ENCODE measurements around the gene AKAP9. TPM values are rescaled to one million over a fixed set of nuclear protein-coding genes. Genes with fewer than 3 reads are reported as not detected.

Gene AKAP9
- total and polyA plus RNA-seq, 4 donors, result 11.4 to 203 (median 40.0) TPM

DNA sequence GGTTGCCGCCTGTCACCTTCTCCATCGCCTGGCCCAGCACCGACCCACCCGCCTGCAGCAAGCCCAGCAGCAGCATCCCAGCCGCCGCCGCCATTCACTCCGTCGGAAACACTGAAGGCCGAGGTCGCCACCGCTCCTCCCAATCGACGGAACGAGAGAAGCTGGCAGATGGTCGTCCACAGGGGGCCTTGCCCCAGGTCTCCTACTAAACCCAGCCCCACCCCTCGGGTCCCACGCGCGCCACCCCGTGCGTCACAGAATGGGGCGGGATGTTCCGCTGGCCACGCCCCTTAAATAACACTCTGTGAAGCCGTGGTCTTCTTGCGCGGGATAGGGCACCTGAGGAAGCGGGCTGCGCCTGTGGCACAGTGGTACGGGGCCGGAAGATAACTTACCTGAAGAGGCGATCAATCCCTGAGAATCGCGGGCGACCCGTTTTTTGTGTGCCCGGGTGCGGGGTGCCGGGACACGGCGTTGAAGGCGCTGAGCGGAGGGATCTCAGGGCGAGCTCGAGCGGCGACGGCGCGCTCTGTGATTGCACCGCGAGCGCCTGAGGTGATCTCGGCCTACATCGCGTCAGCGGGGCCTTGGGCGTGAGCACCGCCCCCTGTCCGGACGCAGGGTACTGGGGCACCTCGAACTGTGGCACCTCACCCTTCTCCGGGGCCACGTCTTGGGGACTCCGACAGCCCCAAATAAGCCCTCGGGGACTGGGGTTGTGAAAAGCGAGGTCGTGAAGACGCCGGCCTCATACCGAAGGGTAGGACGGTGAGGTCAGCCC, 193.8 kb downstream of the AKAP9 start, which contains the start of gene CYP51A1:
CYP51A1 (minus strand) TSS at position 207 of the 781 bp plus-strand sequence; CDS start at position 94, 113 bp downstream.
- TF ChIP-seq, protein P1, sequence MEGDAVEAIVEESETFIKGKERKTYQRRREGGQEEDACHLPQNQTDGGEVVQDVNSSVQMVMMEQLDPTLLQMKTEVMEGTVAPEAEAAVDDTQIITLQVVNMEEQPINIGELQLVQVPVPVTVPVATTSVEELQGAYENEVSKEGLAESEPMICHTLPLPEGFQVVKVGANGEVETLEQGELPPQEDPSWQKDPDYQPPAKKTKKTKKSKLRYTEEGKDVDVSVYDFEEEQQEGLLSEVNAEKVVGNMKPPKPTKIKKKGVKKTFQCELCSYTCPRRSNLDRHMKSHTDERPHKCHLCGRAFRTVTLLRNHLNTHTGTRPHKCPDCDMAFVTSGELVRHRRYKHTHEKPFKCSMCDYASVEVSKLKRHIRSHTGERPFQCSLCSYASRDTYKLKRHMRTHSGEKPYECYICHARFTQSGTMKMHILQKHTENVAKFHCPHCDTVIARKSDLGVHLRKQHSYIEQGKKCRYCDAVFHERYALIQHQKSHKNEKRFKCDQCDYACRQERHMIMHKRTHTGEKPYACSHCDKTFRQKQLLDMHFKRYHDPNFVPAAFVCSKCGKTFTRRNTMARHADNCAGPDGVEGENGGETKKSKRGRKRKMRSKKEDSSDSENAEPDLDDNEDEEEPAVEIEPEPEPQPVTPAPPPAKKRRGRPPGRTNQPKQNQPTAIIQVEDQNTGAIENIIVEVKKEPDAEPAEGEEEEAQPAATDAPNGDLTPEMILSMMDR (IDR thresholded peaks at IDR 0.05; ENCODE audit: control extremely low read depth, extremely low read depth), result no peak
- Histone ChIP-seq H3K27me3 (ENCODE audit: control insufficient read depth in 3 of 3, insufficient read depth in 3 of 3, low read length in 2 of 3) (no peaks in the 10 kb centered on the region), H3K9ac (ENCODE audit: insufficient read depth in 1 of 2, low read length in 2 of 2) (peak within 1 kb of the TSS; percentile 56 to 86), H3K27ac (ENCODE audit: low read depth in 1 of 2, low read length in 1 of 2) (peak within 1 kb of the TSS; percentile 75 to 99), H3K36me3 (ENCODE audit: control insufficient read depth in 4 of 4, insufficient read depth in 4 of 4, low read length in 4 of 4) (peaks cover 0 to 8% (median 4%) of the 10 kb centered on the region in 4 donors), H3K4me3 (peak within 1 kb of the TSS; percentile 99), H3K4me1 (ENCODE audit: control insufficient read depth in 5 of 5, insufficient read depth in 5 of 5, low read length in 5 of 5) (peaks cover 0 to 25% (median 3%) of the 10 kb centered on the region in 5 donors), H3K9me3 (ENCODE audit: control insufficient read depth in 4 of 4, insufficient read depth in 3 of 4, low read length in 3 of 4) (no peaks in the 10 kb centered on the region)
- peak; percentile 95 for ATAC-seq (ENCODE audit: insufficient read depth, low FRiP score)
- peak; percentile 96 to 97 (median 97) for DNase-seq
- WGBS, 2 donors, result 1% methylated on average over 72 to 73 of the region's 73 CpGs

DNA sequence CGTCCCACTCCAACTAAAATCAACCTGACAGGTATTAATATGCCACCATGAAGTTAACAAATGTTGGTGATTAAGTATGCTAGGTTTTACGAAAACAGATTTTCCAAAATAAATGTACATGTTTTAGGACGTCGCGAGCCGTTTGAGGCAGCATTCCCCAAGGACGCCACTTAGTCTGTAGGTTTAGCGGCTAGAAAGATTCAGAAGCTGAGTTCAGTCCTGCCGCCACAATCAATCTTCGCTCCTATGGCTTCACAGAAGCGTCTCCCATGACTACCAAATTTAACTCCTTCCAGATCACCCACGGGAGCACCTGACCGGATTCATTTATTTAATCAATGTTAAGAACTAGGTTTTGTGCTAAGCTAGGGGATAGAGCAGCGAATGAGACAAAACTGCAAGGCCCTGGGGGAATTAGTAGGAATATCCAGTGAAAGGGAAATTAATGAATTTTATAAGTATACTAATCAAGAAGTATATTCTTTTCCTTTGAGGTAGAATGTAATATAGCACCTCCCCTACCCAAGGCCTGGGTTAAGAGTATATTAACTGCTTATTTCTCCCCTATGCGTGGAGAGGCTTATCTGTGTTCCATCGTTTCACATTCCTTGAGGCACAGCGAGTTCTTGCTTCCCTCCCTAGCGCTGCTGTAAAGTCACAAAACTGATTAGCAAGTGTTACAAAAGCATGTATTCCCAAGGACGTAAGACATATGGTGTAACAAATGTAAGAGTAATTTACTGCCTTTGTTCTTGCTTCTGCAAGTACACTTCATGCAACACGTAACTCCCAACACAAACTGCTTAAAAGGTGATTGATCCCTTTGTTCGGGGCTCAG, 194.6 kb downstream of the AKAP9 start:
- Histone ChIP-seq H3K4me1 (ENCODE audit: control insufficient read depth in 5 of 5, insufficient read depth in 5 of 5, low read length in 5 of 5) (peaks cover 0 to 25% (median 3%) of the 10 kb centered on the region in 5 donors), H3K27ac (ENCODE audit: low read depth in 1 of 2, low read length in 1 of 2) (peak overlapping the region; percentile 75 to 99), H3K36me3 (ENCODE audit: control insufficient read depth in 4 of 4, insufficient read depth in 4 of 4, low read length in 4 of 4) (peaks cover 0 to 5% (median 2%) of the 10 kb centered on the region in 4 donors), H3K27me3 (ENCODE audit: control insufficient read depth in 3 of 3, insufficient read depth in 3 of 3, low read length in 2 of 3) (no peaks in the 10 kb centered on the region), H3K9me3 (ENCODE audit: control insufficient read depth in 4 of 4, insufficient read depth in 3 of 4, low read length in 3 of 4) (no peaks in the 10 kb centered on the region), H3K4me3 (peak overlapping the region; percentile 99), H3K9ac (ENCODE audit: insufficient read depth in 1 of 2, low read length in 2 of 2) (peak overlapping the region; percentile 56 to 82)
- TF ChIP-seq, protein P1 (IDR thresholded peaks at IDR 0.05; ENCODE audit: control extremely low read depth, extremely low read depth), result no peak
- ATAC-seq (ENCODE audit: insufficient read depth, low FRiP score) (no peak), DNase-seq (peak in 2 of 3 donors; percentile 43 to 55)
- 29 to 31% methylated on average over 21 of the region's 21 CpGs for WGBS, 2 donors

DNA sequence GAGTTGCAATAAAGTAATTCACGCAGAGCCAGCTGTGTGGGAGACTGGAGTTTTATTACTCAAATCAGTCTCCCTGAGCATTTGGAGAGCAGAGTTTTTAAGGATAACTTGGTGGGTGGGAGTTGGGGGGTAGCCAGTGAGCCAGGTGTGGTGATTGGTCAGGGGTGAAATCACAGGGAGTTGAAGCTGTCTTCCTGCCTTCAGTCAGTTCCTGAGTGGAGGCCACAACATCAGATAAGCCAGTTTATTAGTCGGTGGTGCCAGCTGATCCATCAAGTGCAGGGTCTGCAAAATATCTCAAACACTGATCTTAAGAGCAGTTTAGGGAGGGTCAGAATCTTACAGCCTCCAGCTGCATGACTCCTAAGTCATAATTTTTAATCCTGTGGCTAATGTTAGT, 196.9 kb downstream of the AKAP9 start:
- H3K27ac ChIP-seq (ENCODE audit: low read depth in 1 of 2, low read length in 1 of 2), result no peak overlapping the region
- H3K4me3 ChIP-seq, result no peak overlapping the region
- no peaks in the 10 kb centered on the region for H3K36me3 ChIP-seq (ENCODE audit: control insufficient read depth in 4 of 4, insufficient read depth in 4 of 4, low read length in 4 of 4)
- no peak overlapping the region for H3K9ac ChIP-seq (ENCODE audit: insufficient read depth in 1 of 2, low read length in 2 of 2)
- ATAC-seq (ENCODE audit: insufficient read depth, low FRiP score) (no peak), DNase-seq (peak in 2 of 3 donors; percentile 5 to 15)
- TF ChIP-seq, protein P1 (IDR thresholded peaks at IDR 0.05; ENCODE audit: control extremely low read depth, extremely low read depth), result no peak
- no peaks in the 10 kb centered on the region for H3K9me3 ChIP-seq (ENCODE audit: control insufficient read depth in 4 of 4, insufficient read depth in 3 of 4, low read length in 3 of 4)
- 44 to 47% methylated on average over 2 of the region's 2 CpGs for WGBS, 2 donors
- H3K4me1 ChIP-seq (ENCODE audit: control insufficient read depth in 5 of 5, insufficient read depth in 5 of 5, low read length in 5 of 5), result peaks cover 0 to 17% (median 3%) of the 10 kb centered on the region in 5 donors
- H3K27me3 ChIP-seq (ENCODE audit: control insufficient read depth in 3 of 3, insufficient read depth in 3 of 3, low read length in 2 of 3), result no peaks in the 10 kb centered on the region
